ENCODE results near the gene FXYD4.
"Not testable (repeated sequence)": the region's sequence is repeated elsewhere in the genome, so short reads cannot be mapped to it uniquely, and the experiment has no call there.

Gene FXYD4, protein sequence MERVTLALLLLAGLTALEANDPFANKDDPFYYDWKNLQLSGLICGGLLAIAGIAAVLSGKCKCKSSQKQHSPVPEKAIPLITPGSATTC

GRCh38 chr10:43371418-43371817 is at the start of gene FXYD4:
Gene FXYD4 (plus strand): TSS chr10:43371636. CDS start chr10:43373747, 2,111 bp downstream.
- no peak for DNase-seq

- DNase-seq: no peak
Observed at GRCh38 chr10:43322331-43322730, 49.1 kb upstream of the FXYD4 start.

GRCh38 chr10:43322769-43323168 is 48.7 kb upstream of the FXYD4 start:
- peak; percentile 57 for DNase-seq

GRCh38 chr10:43323245-43323644 is 48.2 kb upstream of the FXYD4 start:
- no peak for DNase-seq

DNA sequence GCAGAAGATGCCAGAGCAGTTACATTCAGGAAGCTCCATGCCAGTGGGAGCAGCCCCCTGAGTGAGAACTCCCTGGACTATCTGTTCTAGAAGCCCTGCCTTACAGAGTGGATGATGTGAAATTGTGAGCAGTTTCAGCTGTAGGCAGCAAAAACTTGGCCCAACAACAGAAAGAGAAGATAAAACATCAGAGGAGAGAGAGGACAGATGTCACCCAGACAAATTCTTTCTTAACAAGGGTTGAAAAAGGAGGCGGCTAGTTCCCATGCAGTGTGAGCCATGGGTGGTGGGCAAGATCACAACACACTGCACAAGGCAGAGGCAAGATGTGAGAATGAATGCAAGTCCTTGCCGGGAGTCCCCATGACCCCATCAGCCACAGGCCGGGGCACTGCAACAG is 46.6 kb upstream of the FXYD4 start:
- no peak for DNase-seq

- DNase-seq: no peak
Observed at GRCh38 chr10:43327171-43327570, 44.3 kb upstream of the FXYD4 start.

DNA sequence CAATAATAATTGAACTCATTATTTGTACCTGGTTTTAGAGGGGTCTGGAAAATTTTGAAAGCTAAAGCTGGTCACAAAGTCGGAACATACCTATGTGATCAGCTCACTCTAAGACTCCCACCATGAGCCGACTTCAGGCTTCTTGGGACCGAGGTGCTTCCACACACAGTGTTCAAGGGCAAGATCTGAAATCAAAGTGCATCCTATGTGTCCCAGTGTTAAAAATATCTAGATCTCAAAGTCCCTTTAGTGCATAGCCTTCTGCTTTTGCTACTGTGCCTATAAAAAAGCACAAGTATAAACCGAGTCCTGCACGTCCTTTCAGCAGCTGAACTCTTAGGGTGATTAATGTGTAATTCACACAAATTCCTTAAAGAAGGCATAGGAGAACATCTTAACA is 43.5 kb upstream of the FXYD4 start:
- DNase-seq: no peak

GRCh38 chr10:43328810-43329209 is 42.6 kb upstream of the FXYD4 start:
- DNase-seq: not testable (repeated sequence)

DNA sequence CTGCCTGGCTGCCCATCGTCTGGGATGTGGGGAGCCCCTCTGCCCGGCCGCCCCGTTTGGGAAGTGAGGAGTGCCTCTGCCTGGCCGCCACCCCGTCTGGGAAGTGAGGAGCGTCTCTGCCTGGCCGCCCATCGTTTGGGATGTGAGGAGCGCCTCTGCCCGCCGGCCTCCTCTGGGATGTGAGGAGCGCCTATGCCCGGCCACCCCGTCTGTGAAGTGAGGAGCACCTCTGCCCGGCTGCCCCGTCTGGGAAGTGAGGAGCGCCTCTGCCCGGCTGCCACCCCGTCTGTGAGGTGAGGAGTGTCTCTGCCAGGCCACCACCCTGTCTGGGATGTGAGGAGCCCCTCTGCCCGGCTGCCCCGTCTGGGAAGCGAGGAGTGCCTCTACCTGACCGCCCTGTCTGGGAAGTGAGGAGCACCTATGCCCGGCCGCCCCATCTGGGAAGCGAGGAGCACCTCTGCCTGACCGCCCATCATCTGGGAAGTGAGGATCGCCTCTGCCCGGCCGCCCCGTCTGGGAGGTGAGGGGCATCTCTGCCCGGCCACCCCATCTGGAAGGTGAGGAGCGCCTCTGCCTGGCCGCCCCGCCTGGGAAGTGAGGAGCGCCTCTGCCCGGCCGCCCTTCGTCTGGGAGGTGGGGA is 42.1 kb upstream of the FXYD4 start:
- DNase-seq: not testable (repeated sequence)

DNA sequence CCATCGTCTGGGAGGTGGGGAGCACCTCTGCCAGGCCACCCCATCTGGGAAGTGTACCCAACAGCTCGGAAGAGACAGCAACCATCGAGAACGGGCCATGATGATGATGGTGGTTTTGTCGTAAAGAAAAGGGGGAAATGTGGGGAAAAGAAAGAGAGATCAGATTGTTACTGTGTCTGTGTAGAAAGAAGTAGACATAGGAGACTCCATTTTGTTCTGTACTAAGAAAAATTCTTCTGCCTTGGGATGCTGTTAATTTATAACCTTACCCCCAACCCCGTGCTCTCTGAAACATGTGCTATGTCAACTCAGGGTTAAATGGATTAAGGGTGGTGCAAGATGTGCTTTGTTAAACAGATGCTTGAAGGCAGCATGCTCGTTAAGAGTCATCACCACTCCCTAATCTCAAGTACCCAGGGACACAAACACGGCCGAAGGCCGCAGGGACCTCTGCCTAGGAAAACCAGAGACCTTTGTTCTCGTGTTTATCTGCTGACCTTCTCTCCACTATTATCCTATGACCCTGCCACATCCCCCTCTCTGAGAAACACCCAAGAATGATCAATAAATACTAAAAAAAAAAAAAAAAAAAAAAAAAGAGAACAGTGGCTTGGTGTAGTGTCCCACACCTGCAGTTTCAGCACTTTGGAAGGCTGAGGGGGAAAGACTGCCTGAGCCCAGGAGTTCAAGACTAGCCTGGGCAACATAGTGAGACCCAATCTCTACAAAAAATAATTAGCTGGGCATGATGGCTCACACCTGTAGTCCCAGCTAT is 41.2 kb upstream of the FXYD4 start:
- not testable (repeated sequence) for DNase-seq

GRCh38 chr10:43330824-43331127 is 40.7 kb upstream of the FXYD4 start:
- not testable (repeated sequence) for DNase-seq

DNA sequence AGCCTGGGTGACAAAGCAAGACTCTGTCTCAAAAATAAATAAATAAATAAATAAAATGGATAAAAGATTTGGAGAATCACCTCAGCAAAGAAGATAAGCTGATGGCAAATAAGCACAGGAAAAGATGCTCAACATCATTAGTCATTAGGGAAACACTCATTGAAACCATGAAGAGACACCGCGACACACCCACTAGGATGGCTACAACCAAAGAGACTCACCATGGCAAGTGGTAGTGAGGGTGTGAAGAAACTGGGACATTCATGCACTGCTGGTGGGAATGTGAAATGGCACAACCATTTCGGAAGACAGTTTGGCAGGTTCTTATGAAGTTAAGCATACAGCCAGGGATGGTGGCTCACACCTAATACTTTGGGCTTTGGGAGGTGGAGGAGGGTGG is 37.8 kb upstream of the FXYD4 start:
- DNase-seq: no peak

DNA sequence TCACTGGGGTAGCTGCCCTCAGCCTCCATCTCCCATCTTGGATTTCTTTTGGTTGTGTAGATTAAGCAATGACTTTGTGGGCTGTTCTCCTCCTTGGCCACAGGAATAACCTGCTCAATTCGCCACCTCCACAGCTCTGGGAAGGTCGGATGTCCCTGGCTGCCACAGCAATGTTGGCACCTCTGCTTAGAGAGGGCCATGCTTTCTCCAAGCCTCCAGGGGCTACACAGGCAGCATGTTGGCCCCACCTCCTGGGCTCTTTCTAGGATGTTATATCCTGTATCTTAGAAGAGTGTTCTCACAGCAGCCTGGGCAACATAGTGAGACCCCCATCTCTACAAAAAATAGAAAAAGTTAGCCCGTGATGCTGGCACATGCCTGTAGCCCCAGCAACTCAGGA is 35.4 kb upstream of the FXYD4 start:
- no peak for DNase-seq

DNA sequence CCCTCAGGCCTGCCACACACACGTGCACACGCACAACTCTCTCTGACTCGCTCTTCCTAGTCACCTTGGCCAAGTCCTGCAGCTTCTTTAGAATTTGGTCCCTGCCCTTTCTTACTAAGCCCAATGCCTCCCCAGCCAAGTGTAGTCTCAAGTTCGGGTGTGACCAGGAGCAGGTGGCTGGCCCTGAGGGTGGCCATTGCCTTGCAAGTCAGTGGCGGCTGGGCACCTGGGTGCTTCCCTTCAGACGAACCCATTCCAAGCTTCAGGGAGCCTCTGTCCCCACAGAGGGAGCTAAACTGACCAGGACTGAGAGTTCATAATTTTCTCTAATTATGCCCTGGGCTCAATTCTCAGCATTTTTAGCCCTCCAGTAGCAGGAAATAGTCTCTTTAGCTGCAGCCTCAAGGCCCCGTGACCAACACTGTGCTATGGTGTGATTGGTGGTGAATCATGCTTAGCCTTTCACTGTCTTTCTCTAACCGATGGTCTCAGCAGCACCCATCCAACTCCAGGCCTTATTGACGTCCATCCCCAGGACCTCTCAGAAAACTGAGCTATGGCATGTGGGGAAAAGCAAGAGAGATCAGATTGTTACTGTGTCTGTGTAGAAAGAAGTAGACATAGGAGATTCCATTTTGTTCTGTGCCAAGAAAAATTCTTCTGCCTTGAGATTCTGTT is 34.7 kb upstream of the FXYD4 start:
- no peak for DNase-seq

DNA sequence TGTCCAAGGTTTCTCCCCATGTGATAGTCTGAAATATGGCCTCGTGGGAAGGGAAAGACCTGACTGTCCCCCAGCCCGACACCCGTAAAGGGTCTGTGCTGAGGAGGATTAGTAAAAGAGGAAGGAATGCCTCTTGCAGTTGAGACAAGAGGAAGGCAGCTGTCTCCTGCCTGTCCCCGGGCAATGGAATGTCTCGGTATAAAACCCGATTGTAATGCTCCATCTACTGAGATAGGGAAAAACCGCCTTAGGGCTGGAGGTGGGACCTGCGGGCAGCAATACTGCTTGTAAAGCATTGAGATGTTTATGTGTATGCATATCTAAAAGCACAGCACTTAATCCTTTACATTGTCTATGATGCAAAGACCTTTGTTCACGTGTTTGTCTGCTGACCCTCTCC is 33.9 kb upstream of the FXYD4 start:
- DNase-seq: not testable (repeated sequence)

GRCh38 chr10:43338117-43338516 is 33.3 kb upstream of the FXYD4 start:
- DNase-seq: no peak

- DNase-seq: no peak
Observed at GRCh38 chr10:43339136-43339535, 32.3 kb upstream of the FXYD4 start.

DNA sequence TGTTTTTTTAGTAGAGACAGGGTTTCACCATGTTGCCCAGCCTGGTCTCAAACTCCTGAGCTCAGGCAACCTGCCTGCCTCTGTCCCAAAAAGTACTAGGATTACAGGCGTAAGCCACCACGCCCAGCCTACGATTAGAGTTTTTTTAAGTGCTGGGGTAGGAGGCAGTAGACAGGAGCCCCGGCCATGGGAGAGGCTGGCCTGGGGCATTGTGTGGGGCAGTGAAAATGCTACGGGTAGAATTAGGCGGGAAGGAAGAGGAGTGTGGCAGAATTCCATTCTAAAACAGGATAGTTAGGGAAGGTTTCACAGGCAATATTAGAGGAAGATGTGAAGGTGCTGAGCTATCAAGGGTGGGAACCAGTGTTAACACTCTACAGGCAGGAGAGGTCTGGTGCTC is 31.3 kb upstream of the FXYD4 start:
- DNase-seq: no peak

DNA sequence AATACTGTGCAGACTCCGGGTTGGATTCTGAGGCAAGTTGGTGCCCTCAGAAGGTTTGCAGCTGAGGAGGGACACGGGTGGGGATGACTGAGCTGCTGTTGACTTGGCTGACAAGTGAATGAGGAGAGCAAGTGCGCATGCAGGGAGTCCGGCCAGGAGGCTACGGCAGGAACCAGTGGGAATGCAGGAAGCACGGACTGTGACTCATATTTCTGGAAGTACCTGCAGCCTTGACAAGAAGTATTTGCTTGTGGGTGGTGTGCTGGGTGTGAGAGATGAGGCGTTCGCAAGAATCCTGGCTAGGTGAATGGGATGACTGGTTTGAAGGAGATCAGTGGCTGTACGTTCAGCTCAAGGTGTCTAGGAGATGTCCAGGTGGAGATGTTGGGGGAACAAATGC is 30.8 kb upstream of the FXYD4 start:
- DNase-seq: no peak

- DNase-seq: no peak
Observed at GRCh38 chr10:43341450-43341849, 30.0 kb upstream of the FXYD4 start.

- DNase-seq: no peak
Observed at GRCh38 chr10:43342279-43343125, 28.9 kb upstream of the FXYD4 start.

DNA sequence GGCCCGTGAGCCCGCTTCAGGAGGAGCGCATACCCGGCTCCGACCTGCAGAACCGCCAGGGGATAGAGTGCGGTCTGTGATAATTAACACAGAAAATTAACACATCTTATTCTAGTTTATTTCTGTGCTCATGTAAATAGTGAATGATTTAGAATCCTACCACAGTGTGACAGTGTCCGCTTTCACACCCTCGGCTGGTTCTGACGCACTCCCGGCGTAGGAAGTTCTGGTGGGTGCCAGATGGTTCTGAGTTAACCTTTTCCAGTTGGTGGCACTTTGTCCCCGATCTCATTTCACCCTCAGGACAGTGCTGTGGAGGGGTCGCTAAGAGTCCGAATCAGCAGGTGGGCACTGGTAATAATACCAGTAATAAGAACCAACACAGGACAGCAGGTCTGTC is 28.3 kb upstream of the FXYD4 start:
- no peak for DNase-seq

GRCh38 chr10:43344051-43344450 is 27.4 kb upstream of the FXYD4 start:
- no peak for DNase-seq

All from DMS 273 treated with DMSO at 0.1 percent for 48 hours (cell line).